Endothelial cell of umbilical vein (primary cell): ENCODE results near the gene CDK6. TPM values are rescaled to one million over a fixed set of nuclear protein-coding genes. Genes with fewer than 3 reads are reported as not detected.

Source experiments
- BruUV-seq: library from RNA; stranded (reverse); fragments of 400-500 nt; replicated peaks from 2 replicates; lab custom pipeline; 2021; lab: Mats Ljungman, UMichigan
- CTCF ChIA-PET: fragments of 300-600, 350-600 bp; sonication (Branson Sonifier 250); formaldehyde crosslinking; loops from one replicate; lab custom pipeline; 2021; ENCODE audit warnings: antibody characterized with exemption, inconsistent platforms; lab: Charles Lee
- POLR2A ChIA-PET: fragments of 300-600, 350-600 bp; sonication (Branson Sonifier 250); formaldehyde crosslinking; loops from one replicate; lab custom pipeline; 2021; ENCODE audit warnings: antibody characterized with exemption, inconsistent platforms; lab: Charles Lee
- DNase-seq: peaks from one replicate; pipeline ENCODE4 v3.0.0-alpha.2; 2011; ENCODE audit warnings: low read depth, low spot score
- FAIRE-seq: peaks from 2 replicates; lab custom pipeline; 2011; peaks lifted over from hg19 to GRCh38; lab: Jason Lieb, UNC
- H2AFZ ChIP-seq: 2 replicates; pipeline ENCODE4 v1.6.0; 2012; ENCODE audit warnings: low read depth, low read length, control low read depth, inconsistent platforms
- H3K27ac ChIP-seq: 2 replicates; pipeline ENCODE4 v1.5.1; 2011; ENCODE audit warnings: low read depth, mild to moderate bottlenecking, control low read depth, low read length, moderate library complexity; ENCODE audit not compliant: insufficient read depth
- H3K27me3 ChIP-seq, 2 experiments: 2 replicates each; pipeline versions ENCODE4 v1.6.0 to v1.6.1; 2011; ENCODE audit warnings: low read length in 2 of 2, mixed read lengths in 1 of 2; ENCODE audit not compliant: control insufficient read depth in 2 of 2, insufficient read depth in 2 of 2
- H3K36me3 ChIP-seq, 2 experiments: 2 replicates in 1 of 2; 3 replicates in 1 of 2; pipeline ENCODE4 v1.5.1; 2011; ENCODE audit warnings: low read length in 2 of 2, mild to moderate bottlenecking in 1 of 2, moderate library complexity in 1 of 2; ENCODE audit not compliant: control insufficient read depth in 2 of 2, insufficient read depth in 2 of 2; ENCODE audit errors: extremely low read depth in 1 of 2
- H3K4me1 ChIP-seq: 3 replicates; pipeline ENCODE4 v1.5.1; 2011; ENCODE audit warnings: mild to moderate bottlenecking, low read length; ENCODE audit not compliant: control insufficient read depth, insufficient read depth; ENCODE audit errors: extremely low read depth
- H3K4me2 ChIP-seq: 2 replicates; pipeline ENCODE4 v1.6.1; 2011; ENCODE audit warnings: low read length, control low read depth, mixed read lengths; ENCODE audit not compliant: insufficient read depth
- H3K4me3 ChIP-seq, 3 experiments: fragments of 200-600 bp in 1 of 3; sonication (generic), shearing (Covaris generic) in 1 of 3; replicated peaks in 1 of 3; 2 replicates each; pipeline ENCODE4 v1.5.1; 2011 to 2016; ENCODE audit warnings: control low read depth in 3 of 3, low read length in 3 of 3, mild to moderate bottlenecking in 2 of 3, inconsistent platforms in 1 of 3, low read depth in 1 of 3, moderate library complexity in 1 of 3; ENCODE audit not compliant: insufficient read depth in 1 of 3
- H3K79me2 ChIP-seq: 2 replicates; pipeline ENCODE4 v1.6.0; 2012; ENCODE audit warnings: low read length, inconsistent platforms; ENCODE audit not compliant: control insufficient read depth, insufficient read depth
- H3K9ac ChIP-seq: replicated peaks from 2 replicates; pipeline ENCODE3; 2011; ENCODE audit warnings: low read length, control low read depth; ENCODE audit not compliant: insufficient read depth; ENCODE audit errors: extremely low read depth
- H3K9me1 ChIP-seq: replicated peaks from 3 replicates; pipeline ENCODE4 v1.6.0; 2011; ENCODE audit warnings: mild to moderate bottlenecking, low read length; ENCODE audit not compliant: control insufficient read depth, insufficient read depth; ENCODE audit errors: extremely low read depth
- H3K9me3 ChIP-seq: replicated peaks from 2 replicates; pipeline ENCODE4 v1.5.1; 2012; ENCODE audit warnings: low read length, inconsistent platforms; ENCODE audit not compliant: control insufficient read depth, insufficient read depth
- H4K20me1 ChIP-seq: replicated peaks from 2 replicates; pipeline ENCODE3; 2011; ENCODE audit warnings: mild to moderate bottlenecking, low read length; ENCODE audit not compliant: control insufficient read depth, insufficient read depth; ENCODE audit errors: extremely low read depth
- EZH2 ChIP-seq: IDR thresholded peaks from 2 replicates; pipeline ENCODE4 v1.6.1; 2012; ENCODE audit warnings: borderline replicate concordance, low read depth, mild to moderate bottlenecking, moderate library complexity, low read length, inconsistent platforms; ENCODE audit not compliant: severe bottlenecking
- FOS ChIP-seq: IDR thresholded peaks from 2 replicates; pipeline ENCODE4 v1.6.1; 2011; ENCODE audit warnings: mild to moderate bottlenecking, low read length, moderate library complexity, borderline replicate concordance; ENCODE audit not compliant: insufficient read depth
- GATA2 ChIP-seq: IDR thresholded peaks from 2 replicates; pipeline ENCODE4 v1.7.0; 2011; ENCODE audit warnings: low read depth, mild to moderate bottlenecking, moderate library complexity, mixed read lengths, low read length; ENCODE audit not compliant: insufficient read length, insufficient read depth
- JUN ChIP-seq: IDR thresholded peaks from 2 replicates; pipeline ENCODE4 v1.6.1; 2011; ENCODE audit warnings: borderline replicate concordance, low read depth; ENCODE audit not compliant: insufficient read length, insufficient read depth
- MYC ChIP-seq: IDR thresholded peaks from one replicate; pipeline ENCODE4 v1.6.1; 2011; ENCODE audit warnings: mild to moderate bottlenecking, low read depth, low read length
- POLR2A ChIP-seq: IDR thresholded peaks from 2 replicates; pipeline ENCODE4 v1.6.1; 2012; ENCODE audit warnings: low read depth, mild to moderate bottlenecking, control low read depth, low read length
- POLR2AphosphoS5 ChIP-seq: IDR thresholded peaks from 2 replicates; pipeline ENCODE4 v1.6.1; 2012; ENCODE audit warnings: low read depth, mild to moderate bottlenecking, control low read depth, low read length, moderate library complexity; ENCODE audit not compliant: insufficient read depth
- dilution Hi-C: fragments of 300-500 bp; cut with MboI; formaldehyde crosslinking; loops from one replicate; pipeline ENCODE4 v1.15.0; 2019; ENCODE audit warnings: low sequenced_read_pairs; ENCODE audit not compliant: extremely low pct_ligation_motif_present
- intact Hi-C: fragments of 100-400 bp; cut with micrococcal nuclease; formaldehyde crosslinking; loops from one replicate; pipeline ENCODE4 v1.10.0; 2022
- polyA plus RNA-seq, 4 experiments: library from polyadenylated mRNA; depleted of rRNA in 3 of 4; stranded (reverse) in 3 of 4; unstranded in 1 of 4; fragments of >200 nt; gene quantifications; 2 replicates each; pipeline versions ENCODE4 v1.2.1 to v1.2.3, GENCODE V29; 2011 to 2012; ENCODE audit warnings: missing spikeins in 1 of 4
- total RNA-seq: library from RNA; stranded (reverse); gene quantifications from 2 replicates; pipeline ENCODE4 v1.2.3, GENCODE V29; 2021
- TF ChIP-seq, protein P1 (sequence below), 2 donors: IDR thresholded peaks; 1 replicate in 1 of 2; 2 replicates in 1 of 2; pipeline ENCODE4 v1.5.1; 2011; ENCODE audit warnings: low read length in 2 of 2, mild to moderate bottlenecking in 2 of 2, moderate library complexity in 2 of 2, control low read depth in 1 of 2, inconsistent platforms in 1 of 2, low read depth in 1 of 2; ENCODE audit not compliant: insufficient read depth in 1 of 2; ENCODE audit errors: extremely low read depth in 1 of 2
- TF ChIP-seq, protein P2 (sequence below): IDR thresholded peaks from 2 replicates; pipeline ENCODE4 v1.6.1; 2011; ENCODE audit not compliant: insufficient read depth, insufficient read length

CDK6 gene
- total and polyA plus RNA-seq, 2 donors (not counting 3 experiments of a cell fraction or from before 2014, with no cell fraction given): 6.0 to 28.2 TPM

DNA sequence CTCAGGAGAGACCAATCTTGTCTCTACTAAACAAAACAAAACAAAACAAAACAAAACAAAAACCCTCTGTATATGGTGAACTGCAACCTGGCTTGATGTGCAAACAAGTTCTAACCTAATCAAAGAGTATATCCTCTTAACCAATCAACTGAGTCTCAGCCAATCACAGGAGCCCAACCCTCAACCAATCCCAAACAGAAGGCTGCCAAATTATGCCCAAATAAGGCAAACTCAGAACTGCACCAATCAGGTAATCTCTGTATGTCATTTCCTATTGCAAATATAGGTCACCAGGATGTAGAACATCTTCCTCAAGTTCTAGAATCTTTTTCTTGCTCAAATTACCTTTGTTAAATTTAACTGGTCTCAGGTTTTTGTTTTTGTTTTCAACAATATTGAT is 251.4 kb downstream of the CDK6 start:
- H3K4me2 ChIP-seq: no peak overlapping the region
- no peak overlapping the region for H2AFZ ChIP-seq
- peaks cover 18% of the 10 kb centered on the region for H4K20me1 ChIP-seq
- H3K9me3 ChIP-seq: no peaks in the 10 kb centered on the region
- no peaks in the 10 kb centered on the region for H3K9me1 ChIP-seq
- FAIRE-seq (no peak), DNase-seq (peak; percentile 3)
- POLR2A ChIA-PET: no interaction called here
- no peak overlapping the region for H3K9ac ChIP-seq
- H3K4me1 ChIP-seq: peaks cover 12% of the 10 kb centered on the region
- peaks cover 2 to 4% of the 10 kb centered on the region in 2 experiments for H3K36me3 ChIP-seq
- H3K27ac ChIP-seq: peak overlapping the region; percentile 25
- intact Hi-C loops (no loop called here), dilution Hi-C loops (no loop called here)
- TF ChIP-seq POLR2A (no peak), MYC (no peak), POLR2AphosphoS5 (no peak), EZH2 (no peak), GATA2 (no peak), FOS (no peak), JUN (no peak)
- TF ChIP-seq, protein P1, sequence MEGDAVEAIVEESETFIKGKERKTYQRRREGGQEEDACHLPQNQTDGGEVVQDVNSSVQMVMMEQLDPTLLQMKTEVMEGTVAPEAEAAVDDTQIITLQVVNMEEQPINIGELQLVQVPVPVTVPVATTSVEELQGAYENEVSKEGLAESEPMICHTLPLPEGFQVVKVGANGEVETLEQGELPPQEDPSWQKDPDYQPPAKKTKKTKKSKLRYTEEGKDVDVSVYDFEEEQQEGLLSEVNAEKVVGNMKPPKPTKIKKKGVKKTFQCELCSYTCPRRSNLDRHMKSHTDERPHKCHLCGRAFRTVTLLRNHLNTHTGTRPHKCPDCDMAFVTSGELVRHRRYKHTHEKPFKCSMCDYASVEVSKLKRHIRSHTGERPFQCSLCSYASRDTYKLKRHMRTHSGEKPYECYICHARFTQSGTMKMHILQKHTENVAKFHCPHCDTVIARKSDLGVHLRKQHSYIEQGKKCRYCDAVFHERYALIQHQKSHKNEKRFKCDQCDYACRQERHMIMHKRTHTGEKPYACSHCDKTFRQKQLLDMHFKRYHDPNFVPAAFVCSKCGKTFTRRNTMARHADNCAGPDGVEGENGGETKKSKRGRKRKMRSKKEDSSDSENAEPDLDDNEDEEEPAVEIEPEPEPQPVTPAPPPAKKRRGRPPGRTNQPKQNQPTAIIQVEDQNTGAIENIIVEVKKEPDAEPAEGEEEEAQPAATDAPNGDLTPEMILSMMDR (IDR thresholded peaks at IDR 0.05; ENCODE audit: extremely low read depth in 1 of 2, insufficient read depth in 1 of 2, low read depth in 1 of 2, low read length in 2 of 2): no peak
- TF ChIP-seq, protein P2, sequence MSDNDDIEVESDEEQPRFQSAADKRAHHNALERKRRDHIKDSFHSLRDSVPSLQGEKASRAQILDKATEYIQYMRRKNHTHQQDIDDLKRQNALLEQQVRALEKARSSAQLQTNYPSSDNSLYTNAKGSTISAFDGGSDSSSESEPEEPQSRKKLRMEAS: no peak
- no TSS peak for BruUV-seq
- no peak overlapping the region for H3K4me3 ChIP-seq
- H3K79me2 ChIP-seq: peaks cover 95% of the 10 kb centered on the region
- no peaks in the 10 kb centered on the region for H3K27me3 ChIP-seq
- CTCF ChIA-PET: no interaction called here
